Measurements from ENCODE around the gene OGDH.
"Not testable (repeated sequence)": the region's sequence is repeated elsewhere in the genome, so short reads cannot be mapped to it uniquely, and the experiment has no call there.

OGDH gene

GRCh38 chr7:44709011-44709915 is 102.8 kb downstream of the OGDH start:
- no peak for DNase-seq

- DNase-seq = no peak
Observed at GRCh38 chr7:44709945-44710596, 103.6 kb downstream of the OGDH start.

GRCh38 chr7:44711528-44711927 is 105.1 kb downstream of the OGDH start:
- DNase-seq = no peak

- no peak for DNase-seq
Observed at GRCh38 chr7:44712012-44712411, 105.6 kb downstream of the OGDH start.

- no peak for DNase-seq
Observed at GRCh38 chr7:44713141-44713540, 106.7 kb downstream of the OGDH start.

- no peak for DNase-seq
Observed at GRCh38 chr7:44713680-44714335, 107.4 kb downstream of the OGDH start.

GRCh38 chr7:44716205-44716604 is 109.8 kb downstream of the OGDH start:
- no peak for DNase-seq

GRCh38 chr7:44720301-44720700 is 113.9 kb downstream of the OGDH start:
- DNase-seq = no peak

GRCh38 chr7:44724276-44724675 is 117.8 kb downstream of the OGDH start:
- no peak for DNase-seq

GRCh38 chr7:44726250-44726649 is 119.8 kb downstream of the OGDH start:
- not testable (repeated sequence) for DNase-seq

- DNase-seq = no peak
Observed at GRCh38 chr7:44727158-44727936, 120.9 kb downstream of the OGDH start.

- DNase-seq = no peak
Observed at GRCh38 chr7:44727937-44728262, 121.5 kb downstream of the OGDH start.

- DNase-seq = no peak
Observed at GRCh38 chr7:44729949-44730590, 123.6 kb downstream of the OGDH start.

GRCh38 chr7:44732971-44733370 is 126.5 kb downstream of the OGDH start:
- not testable (repeated sequence) for DNase-seq

GRCh38 chr7:44733708-44734481 is 127.5 kb downstream of the OGDH start:
- DNase-seq = no peak

GRCh38 chr7:44735403-44736165 is 129.2 kb downstream of the OGDH start:
- DNase-seq = peak; percentile 29 to 47

- DNase-seq = no peak
Observed at GRCh38 chr7:44736896-44737295, 130.5 kb downstream of the OGDH start.

- DNase-seq = no peak
Observed at GRCh38 chr7:44738051-44738723, 131.8 kb downstream of the OGDH start.

- no peak for DNase-seq
Observed at GRCh38 chr7:44738876-44739665, 132.6 kb downstream of the OGDH start.

Data from stimulated activated CD4-positive, alpha-beta T cell treated with anti-CD3 and anti-CD28 coated beads, Interleukin-2, amount 100 ng/mL, for 24 hours (primary cell).